Mammary epithelial cell (primary cell): Measurements from ENCODE around the gene RBMS3.

Experiments used
- EZH2 ChIP-seq: IDR thresholded peaks from 2 replicates; pipeline ENCODE4 v1.6.1; 2012; ENCODE audit warnings: low read length, inconsistent platforms, borderline replicate concordance
- TF ChIP-seq, protein P1 (sequence below), 2 donors: IDR thresholded peaks in 1 of 2; conservative IDR thresholded peaks in 1 of 2; 2 replicates each; pipeline ENCODE4 v1.5.1; 2011 to 2012; ENCODE audit warnings: inconsistent platforms in 2 of 2, low read length in 2 of 2, mild to moderate bottlenecking in 2 of 2, control low read depth in 1 of 2, low read depth in 1 of 2; ENCODE audit not compliant: insufficient read depth in 1 of 2; ENCODE audit errors: extremely low read depth in 1 of 2

DNA sequence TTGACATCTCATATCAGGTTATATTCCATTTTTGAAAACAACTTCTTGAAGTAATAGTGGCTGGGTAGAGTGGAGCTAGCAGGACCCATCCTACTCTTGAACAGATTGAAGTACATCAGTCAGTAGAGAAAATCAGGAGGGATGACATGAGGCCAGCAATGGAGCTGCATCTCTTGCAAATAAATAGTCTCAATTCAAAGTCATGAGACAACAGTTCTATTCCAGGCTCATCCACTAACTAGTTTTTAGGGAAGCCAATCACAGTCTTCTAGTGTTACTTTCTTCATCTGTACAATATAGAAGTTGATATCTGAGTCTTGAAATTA is 477.2 kb downstream of the RBMS3 start:
- TF ChIP-seq, protein P1, sequence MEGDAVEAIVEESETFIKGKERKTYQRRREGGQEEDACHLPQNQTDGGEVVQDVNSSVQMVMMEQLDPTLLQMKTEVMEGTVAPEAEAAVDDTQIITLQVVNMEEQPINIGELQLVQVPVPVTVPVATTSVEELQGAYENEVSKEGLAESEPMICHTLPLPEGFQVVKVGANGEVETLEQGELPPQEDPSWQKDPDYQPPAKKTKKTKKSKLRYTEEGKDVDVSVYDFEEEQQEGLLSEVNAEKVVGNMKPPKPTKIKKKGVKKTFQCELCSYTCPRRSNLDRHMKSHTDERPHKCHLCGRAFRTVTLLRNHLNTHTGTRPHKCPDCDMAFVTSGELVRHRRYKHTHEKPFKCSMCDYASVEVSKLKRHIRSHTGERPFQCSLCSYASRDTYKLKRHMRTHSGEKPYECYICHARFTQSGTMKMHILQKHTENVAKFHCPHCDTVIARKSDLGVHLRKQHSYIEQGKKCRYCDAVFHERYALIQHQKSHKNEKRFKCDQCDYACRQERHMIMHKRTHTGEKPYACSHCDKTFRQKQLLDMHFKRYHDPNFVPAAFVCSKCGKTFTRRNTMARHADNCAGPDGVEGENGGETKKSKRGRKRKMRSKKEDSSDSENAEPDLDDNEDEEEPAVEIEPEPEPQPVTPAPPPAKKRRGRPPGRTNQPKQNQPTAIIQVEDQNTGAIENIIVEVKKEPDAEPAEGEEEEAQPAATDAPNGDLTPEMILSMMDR (conservative IDR thresholded peaks at IDR 0.05 in 1 of 2, IDR thresholded peaks at IDR 0.05 in 1 of 2; ENCODE audit: extremely low read depth in 1 of 2, insufficient read depth in 1 of 2, low read depth in 1 of 2, low read length in 2 of 2) = no peak
- TF ChIP-seq EZH2 = no peak
